Thoracic aorta (tissue), 2 donors: ENCODE data around the gene MYCBPAP. TPM values are rescaled to one million over a fixed set of nuclear protein-coding genes. Genes with fewer than 3 reads are reported as not detected.
A peak's percentile ranks its signal among the peaks of the same experiment; 100 is the strongest.

Experiments used
- ATAC-seq: fragments of 150-250 bp; one replicate; pipeline ENCODE4 v1.8.0; 2017; ENCODE audit warnings: low read depth; ENCODE audit not compliant: insufficient number of reproducible peaks, low FRiP score
- DNase-seq: peaks from one replicate; pipeline ENCODE4 v3.0.0-alpha.2; 2020; ENCODE audit warnings: low spot score
- H3K27ac ChIP-seq, 2 donors: fragments of 200-600 bp; sonication (generic); 1 replicate in 1 of 2; 2 replicates in 1 of 2; pipeline ENCODE4 v1.5.1; 2016; ENCODE audit warnings: mild to moderate bottlenecking in 2 of 2, moderate library complexity in 2 of 2
- H3K27me3 ChIP-seq: fragments of 200-600 bp; sonication (generic); replicated peaks from 2 replicates; pipeline ENCODE4 v1.6.0; 2016; ENCODE audit warnings: mild to moderate bottlenecking; ENCODE audit not compliant: insufficient read depth
- H3K36me3 ChIP-seq: fragments of 200-600 bp; sonication (generic); one replicate; pipeline ENCODE4 v1.5.1; 2016
- H3K4me1 ChIP-seq, 2 donors: fragments of 200-600 bp; sonication (generic); 1 replicate in 1 of 2; 2 replicates in 1 of 2; pipeline versions ENCODE4 v1.5.1 to v1.6.0; 2016; ENCODE audit warnings: low read depth in 2 of 2, mild to moderate bottlenecking in 1 of 2; ENCODE audit not compliant: control insufficient read depth in 1 of 2
- H3K4me3 ChIP-seq: fragments of 200-600 bp; sonication (generic); 2 replicates; pipeline ENCODE4 v1.5.1; 2016; ENCODE audit warnings: mild to moderate bottlenecking
- H3K9me3 ChIP-seq: fragments of 200-600 bp; sonication (generic); 2 replicates; pipeline ENCODE4 v1.5.1; 2016
- total RNA-seq, 2 donors: library from RNA; depleted of rRNA; stranded (reverse); fragments of >200 nt; gene quantifications; one replicate each; pipeline versions ENCODE4 v1.1.0 to v1.2.3, GENCODE V29; 2016
- TF ChIP-seq, protein P1 (sequence below): fragments of 200-600 bp; sonication (generic); IDR thresholded peaks from one replicate; pipeline ENCODE4 v1.5.1; 2019; ENCODE audit warnings: antibody characterized with exemption

The MYCBPAP gene
- total RNA-seq, 2 donors from 2014 or later: 0.56 to 0.68 TPM

DNA sequence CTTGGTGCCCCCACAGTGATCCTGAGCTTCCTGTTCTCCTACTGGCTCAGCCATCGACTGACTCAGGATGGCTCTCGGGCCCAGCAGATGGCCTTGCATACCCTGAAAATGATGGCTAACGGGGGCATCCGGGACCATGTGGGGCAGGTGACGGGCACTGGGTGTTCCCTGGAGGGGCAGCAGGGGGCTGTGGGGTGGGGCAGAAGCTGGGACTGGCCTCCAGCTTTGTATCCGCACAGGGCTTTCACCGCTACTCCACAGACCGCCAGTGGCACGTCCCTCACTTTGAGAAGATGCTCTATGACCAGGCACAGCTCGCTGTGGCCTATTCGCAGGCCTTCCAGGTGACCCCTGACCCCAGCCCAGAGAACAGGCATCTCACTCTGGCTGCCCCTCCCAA lies 41.7 kb downstream of the MYCBPAP start:
- Histone ChIP-seq H3K9me3 (no peaks in the 10 kb centered on the region), H3K4me1 (peaks cover 9 to 14% of the 10 kb centered on the region in 2 donors), H3K36me3 (peaks cover under 1% of the 10 kb centered on the region), H3K27ac (no peak overlapping the region), H3K4me3 (no peak overlapping the region), H3K27me3 (no peaks in the 10 kb centered on the region)
- ATAC-seq (no peak), DNase-seq (no peak)
- TF ChIP-seq, protein P1, sequence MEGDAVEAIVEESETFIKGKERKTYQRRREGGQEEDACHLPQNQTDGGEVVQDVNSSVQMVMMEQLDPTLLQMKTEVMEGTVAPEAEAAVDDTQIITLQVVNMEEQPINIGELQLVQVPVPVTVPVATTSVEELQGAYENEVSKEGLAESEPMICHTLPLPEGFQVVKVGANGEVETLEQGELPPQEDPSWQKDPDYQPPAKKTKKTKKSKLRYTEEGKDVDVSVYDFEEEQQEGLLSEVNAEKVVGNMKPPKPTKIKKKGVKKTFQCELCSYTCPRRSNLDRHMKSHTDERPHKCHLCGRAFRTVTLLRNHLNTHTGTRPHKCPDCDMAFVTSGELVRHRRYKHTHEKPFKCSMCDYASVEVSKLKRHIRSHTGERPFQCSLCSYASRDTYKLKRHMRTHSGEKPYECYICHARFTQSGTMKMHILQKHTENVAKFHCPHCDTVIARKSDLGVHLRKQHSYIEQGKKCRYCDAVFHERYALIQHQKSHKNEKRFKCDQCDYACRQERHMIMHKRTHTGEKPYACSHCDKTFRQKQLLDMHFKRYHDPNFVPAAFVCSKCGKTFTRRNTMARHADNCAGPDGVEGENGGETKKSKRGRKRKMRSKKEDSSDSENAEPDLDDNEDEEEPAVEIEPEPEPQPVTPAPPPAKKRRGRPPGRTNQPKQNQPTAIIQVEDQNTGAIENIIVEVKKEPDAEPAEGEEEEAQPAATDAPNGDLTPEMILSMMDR: no peak

DNA sequence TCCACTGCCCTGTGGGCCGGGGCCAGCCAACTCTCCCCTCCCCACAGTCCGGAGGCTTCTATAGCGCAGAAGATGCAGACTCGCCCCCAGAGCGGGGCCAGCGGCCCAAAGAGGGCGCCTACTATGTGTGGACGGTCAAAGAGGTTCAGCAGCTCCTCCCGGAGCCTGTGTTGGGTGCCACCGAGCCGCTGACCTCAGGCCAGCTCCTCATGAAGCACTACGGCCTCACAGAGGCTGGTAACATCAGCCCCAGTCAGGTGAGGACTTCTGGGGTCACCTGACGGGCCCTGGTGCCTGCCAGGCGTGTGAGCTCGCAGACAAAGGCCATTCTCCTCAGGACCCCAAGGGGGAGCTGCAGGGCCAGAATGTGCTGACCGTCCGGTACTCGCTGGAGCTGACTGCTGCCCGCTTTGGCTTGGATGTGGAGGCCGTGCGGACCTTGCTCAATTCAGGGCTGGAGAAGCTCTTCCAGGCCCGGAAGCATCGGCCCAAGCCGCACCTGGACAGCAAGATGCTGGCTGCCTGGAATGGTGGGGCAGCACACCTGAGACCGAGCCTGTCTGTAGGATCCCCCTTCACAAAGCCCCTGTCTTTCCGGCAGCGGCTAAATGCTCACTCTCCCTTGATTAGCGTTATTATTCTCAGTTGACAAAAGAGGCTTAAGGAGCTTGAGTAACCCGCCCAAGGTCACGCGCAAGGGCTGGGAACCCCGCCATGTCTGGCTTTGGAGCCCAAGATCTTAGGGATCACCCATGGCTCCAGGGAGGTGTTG lies 42.6 kb downstream of the MYCBPAP start:
- Histone ChIP-seq H3K27ac (no peak overlapping the region), H3K4me1 (peaks cover 9 to 14% of the 10 kb centered on the region in 2 donors), H3K4me3 (no peak overlapping the region), H3K9me3 (no peaks in the 10 kb centered on the region), H3K27me3 (no peaks in the 10 kb centered on the region), H3K36me3 (peaks cover 10% of the 10 kb centered on the region)
- TF ChIP-seq, protein P1: peak; percentile 89
- DNase-seq (peak; percentile 46), ATAC-seq (no peak)

DNA sequence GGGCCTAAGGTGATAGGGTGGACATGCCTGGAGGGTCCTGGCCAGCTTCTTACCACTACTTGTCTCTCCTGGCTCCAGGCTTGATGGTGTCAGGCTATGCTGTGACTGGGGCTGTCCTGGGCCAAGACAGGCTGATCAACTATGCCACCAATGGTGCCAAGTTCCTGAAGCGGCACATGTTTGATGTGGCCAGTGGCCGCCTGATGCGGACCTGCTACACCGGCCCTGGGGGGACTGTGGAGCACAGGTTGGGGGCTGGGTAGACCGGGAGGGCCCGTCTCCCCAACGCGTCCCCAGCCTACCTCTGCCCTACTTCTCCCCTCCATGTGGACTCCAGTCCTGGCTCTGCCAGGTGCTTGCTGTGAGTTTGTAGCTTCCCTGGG lies 43.2 kb downstream of the MYCBPAP start:
- Histone ChIP-seq H3K9me3 (no peaks in the 10 kb centered on the region), H3K4me1 (peaks cover 9 to 13% of the 10 kb centered on the region in 2 donors), H3K27me3 (no peaks in the 10 kb centered on the region), H3K36me3 (peaks cover 12% of the 10 kb centered on the region), H3K27ac (no peak overlapping the region), H3K4me3 (no peak overlapping the region)
- TF ChIP-seq, protein P1: no peak
- DNase-seq: no peak
- ATAC-seq: no peak

DNA sequence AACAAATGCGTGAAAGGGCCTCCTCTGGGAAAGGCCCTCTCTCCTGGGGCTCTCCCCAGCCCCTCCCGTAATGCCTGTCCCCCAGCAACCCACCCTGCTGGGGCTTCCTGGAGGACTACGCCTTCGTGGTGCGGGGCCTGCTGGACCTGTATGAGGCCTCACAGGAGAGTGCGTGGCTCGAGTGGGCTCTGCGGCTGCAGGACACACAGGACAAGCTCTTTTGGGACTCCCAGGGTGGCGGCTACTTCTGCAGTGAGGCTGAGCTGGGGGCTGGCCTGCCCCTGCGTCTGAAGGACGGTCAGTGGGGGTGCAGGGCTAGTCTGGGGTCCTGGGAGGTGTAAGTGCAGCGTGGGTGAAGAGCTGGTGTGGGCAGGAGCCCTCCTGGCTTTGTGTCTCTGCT lies 43.6 kb downstream of the MYCBPAP start:
- H3K9me3 ChIP-seq: no peaks in the 10 kb centered on the region
- peaks cover 6 to 9% of the 10 kb centered on the region in 2 donors for H3K4me1 ChIP-seq
- H3K27me3 ChIP-seq: no peaks in the 10 kb centered on the region
- TF ChIP-seq, protein P1: no peak
- no peak overlapping the region for H3K4me3 ChIP-seq
- no peak for DNase-seq
- no peak overlapping the region for H3K27ac ChIP-seq
- ATAC-seq: no peak
- peaks cover 12% of the 10 kb centered on the region for H3K36me3 ChIP-seq

DNA sequence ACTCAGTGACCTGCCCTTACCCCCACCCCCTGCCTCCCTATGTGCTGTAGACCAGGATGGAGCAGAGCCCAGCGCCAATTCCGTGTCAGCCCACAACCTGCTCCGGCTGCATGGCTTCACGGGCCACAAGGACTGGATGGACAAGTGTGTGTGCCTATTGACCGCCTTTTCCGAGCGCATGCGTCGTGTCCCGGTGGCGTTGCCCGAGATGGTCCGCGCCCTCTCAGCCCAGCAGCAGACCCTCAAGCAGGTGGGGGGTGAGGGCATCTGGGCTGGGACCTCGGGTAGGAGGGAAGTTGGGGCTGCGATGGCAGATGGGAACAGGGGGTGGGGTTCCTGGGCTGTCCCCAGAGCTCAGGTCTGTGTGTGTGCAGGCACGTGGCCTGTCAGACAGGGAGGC lies 46.0 kb downstream of the MYCBPAP start:
- Histone ChIP-seq H3K9me3 (no peaks in the 10 kb centered on the region), H3K27me3 (no peaks in the 10 kb centered on the region), H3K4me3 (no peak overlapping the region), H3K27ac (no peak overlapping the region), H3K36me3 (peaks cover 12% of the 10 kb centered on the region), H3K4me1 (peaks cover 7 to 8% of the 10 kb centered on the region in 2 donors)
- TF ChIP-seq, protein P1: no peak
- DNase-seq (no peak), ATAC-seq (no peak)
